SU-DHL-6 (cell line): ENCODE data around the gene MAL.

Source experiments
- H2AFZ ChIP-seq: fragments of 200-600 bp; sonication (generic); 2 replicates; pipeline ENCODE4 v1.6.1; 2014; ENCODE audit warnings: low read depth, mild to moderate bottlenecking, moderate library complexity, mixed read lengths, antibody characterized with exemption, low read length; ENCODE audit not compliant: severe bottlenecking
- H3F3A ChIP-seq: fragments of 200-600 bp; shearing (Covaris generic); 2 replicates; pipeline ENCODE4 v1.6.0; 2016; ENCODE audit warnings: antibody characterized with exemption, mild to moderate bottlenecking; ENCODE audit not compliant: insufficient read depth
- H3K27ac ChIP-seq: fragments of 200-600 bp; sonication (generic); 2 replicates; pipeline ENCODE4 v1.5.1; 2016; ENCODE audit warnings: low read depth, mild to moderate bottlenecking, low read length, moderate library complexity, mixed read lengths
- H3K27me3 ChIP-seq: fragments of 200-600 bp; sonication (generic), shearing (Covaris generic); 2 replicates; pipeline ENCODE4 v1.6.0; 2014; ENCODE audit warnings: mild to moderate bottlenecking, low read length
- H3K36me3 ChIP-seq: fragments of 200-600 bp; sonication (generic); 2 replicates; pipeline ENCODE4 v1.6.1; 2014; ENCODE audit warnings: mild to moderate bottlenecking, low read length, mixed read lengths
- H3K4me2 ChIP-seq: fragments of 300-600, 200-600 bp; shearing (Covaris generic), sonication (generic); 2 replicates; pipeline ENCODE4 v1.6.0; 2014; ENCODE audit warnings: low read length, low read depth, mild to moderate bottlenecking; ENCODE audit not compliant: poor library complexity, severe bottlenecking
- H3K4me3 ChIP-seq: fragments of 200-600 bp; sonication (generic); 2 replicates; pipeline ENCODE4 v1.5.1; 2014; ENCODE audit warnings: antibody characterized with exemption, low read length, mild to moderate bottlenecking, mixed read lengths; ENCODE audit not compliant: insufficient read depth, poor library complexity, severe bottlenecking
- H3K79me2 ChIP-seq: fragments of 200-600 bp; sonication (generic); 2 replicates; pipeline ENCODE4 v1.6.1; 2014; ENCODE audit warnings: mild to moderate bottlenecking, low read length, moderate library complexity; ENCODE audit not compliant: insufficient read depth
- H3K9ac ChIP-seq: fragments of 200-600 bp; sonication (generic); 2 replicates; pipeline ENCODE4 v1.7.0; 2014; ENCODE audit warnings: mild to moderate bottlenecking, low read length
- H3K9me2 ChIP-seq: fragments of 200-600 bp; sonication (generic); replicated peaks from 2 replicates; pipeline ENCODE4 v1.6.1; 2014; ENCODE audit warnings: low read length; ENCODE audit not compliant: insufficient read depth
- H3K9me3 ChIP-seq: fragments of 200-600 bp; sonication (generic); 2 replicates; pipeline ENCODE4 v1.6.1; 2014; ENCODE audit warnings: low read length, mixed read lengths; ENCODE audit not compliant: insufficient read depth
- H4K20me1 ChIP-seq: fragments of 200-600 bp; sonication (generic); 2 replicates; pipeline ENCODE4 v1.6.1; 2014; ENCODE audit warnings: low read depth, mild to moderate bottlenecking, antibody characterized with exemption, low read length, moderate library complexity, mixed read lengths
- EZH2phosphoT487 ChIP-seq: fragments of 200-600 bp; sonication (generic), shearing (Covaris generic); conservative IDR thresholded peaks from 2 replicates; pipeline ENCODE4 v1.6.1; 2018; ENCODE audit warnings: mild to moderate bottlenecking, antibody characterized with exemption, low read length, moderate library complexity, mixed read lengths
- TF ChIP-seq, protein P1 (sequence below): fragments of 200-600 bp; sonication (generic); IDR thresholded peaks from one replicate; pipeline ENCODE4 v1.5.1; 2017; ENCODE audit warnings: antibody characterized with exemption, mild to moderate bottlenecking, low read length, moderate library complexity; ENCODE audit not compliant: insufficient read depth, poor library complexity, severe bottlenecking

The MAL gene

DNA sequence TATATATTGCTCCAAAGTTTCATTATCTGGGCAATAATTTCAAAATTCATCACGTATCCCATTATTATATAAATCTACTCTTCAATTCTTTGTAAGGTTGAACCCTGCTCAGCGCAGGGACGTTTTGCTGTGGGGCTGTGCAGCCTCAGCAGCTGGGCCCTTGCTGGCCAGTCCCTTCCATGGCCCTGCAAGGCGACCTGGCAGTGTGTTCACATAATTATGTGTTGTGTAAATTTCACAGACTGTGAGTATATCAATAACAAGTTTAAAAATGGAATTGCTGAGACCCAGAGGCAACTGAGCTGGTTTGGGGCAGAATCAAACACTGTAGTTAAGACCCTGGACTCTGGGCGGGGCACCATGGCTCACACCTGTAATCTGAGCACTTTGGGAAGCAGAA, 16.1 kb upstream of the MAL start:
- TF ChIP-seq, protein P1, sequence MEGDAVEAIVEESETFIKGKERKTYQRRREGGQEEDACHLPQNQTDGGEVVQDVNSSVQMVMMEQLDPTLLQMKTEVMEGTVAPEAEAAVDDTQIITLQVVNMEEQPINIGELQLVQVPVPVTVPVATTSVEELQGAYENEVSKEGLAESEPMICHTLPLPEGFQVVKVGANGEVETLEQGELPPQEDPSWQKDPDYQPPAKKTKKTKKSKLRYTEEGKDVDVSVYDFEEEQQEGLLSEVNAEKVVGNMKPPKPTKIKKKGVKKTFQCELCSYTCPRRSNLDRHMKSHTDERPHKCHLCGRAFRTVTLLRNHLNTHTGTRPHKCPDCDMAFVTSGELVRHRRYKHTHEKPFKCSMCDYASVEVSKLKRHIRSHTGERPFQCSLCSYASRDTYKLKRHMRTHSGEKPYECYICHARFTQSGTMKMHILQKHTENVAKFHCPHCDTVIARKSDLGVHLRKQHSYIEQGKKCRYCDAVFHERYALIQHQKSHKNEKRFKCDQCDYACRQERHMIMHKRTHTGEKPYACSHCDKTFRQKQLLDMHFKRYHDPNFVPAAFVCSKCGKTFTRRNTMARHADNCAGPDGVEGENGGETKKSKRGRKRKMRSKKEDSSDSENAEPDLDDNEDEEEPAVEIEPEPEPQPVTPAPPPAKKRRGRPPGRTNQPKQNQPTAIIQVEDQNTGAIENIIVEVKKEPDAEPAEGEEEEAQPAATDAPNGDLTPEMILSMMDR: no peak
- no peak for TF ChIP-seq EZH2phosphoT487
- Histone ChIP-seq H3K36me3 (no peaks in the 10 kb centered on the region), H3K9ac (no peak overlapping the region), H3K79me2 (no peaks in the 10 kb centered on the region), H3K27ac (no peak overlapping the region), H4K20me1 (no peaks in the 10 kb centered on the region), H3F3A (no peaks in the 10 kb centered on the region), H3K27me3 (no peaks in the 10 kb centered on the region), H3K9me3 (no peaks in the 10 kb centered on the region), H3K4me3 (no peak overlapping the region), H2AFZ (no peak overlapping the region), H3K4me2 (no peak overlapping the region), H3K9me2 (no peaks in the 10 kb centered on the region)

DNA sequence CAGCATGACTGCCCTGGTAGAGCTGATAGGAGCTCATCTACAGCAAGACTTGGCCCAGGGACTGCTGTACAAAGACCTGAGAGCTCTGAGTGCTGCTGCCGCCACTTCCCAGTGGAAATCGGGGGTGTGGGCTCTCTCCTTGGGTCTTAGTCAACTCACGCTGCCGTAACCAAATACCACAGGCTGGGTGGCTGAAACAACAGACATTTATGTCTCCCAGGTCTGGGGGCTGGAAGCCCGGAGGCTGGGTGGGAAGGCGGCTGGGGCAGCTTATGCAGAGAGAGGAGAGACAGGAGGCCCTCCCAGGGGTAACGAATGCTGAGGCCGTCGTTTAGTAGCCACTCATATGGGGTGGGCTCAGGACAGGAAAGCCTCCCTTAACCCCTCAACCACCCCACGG, 15.4 kb upstream of the MAL start:
- H3F3A ChIP-seq: no peaks in the 10 kb centered on the region
- no peaks in the 10 kb centered on the region for H3K27me3 ChIP-seq
- no peaks in the 10 kb centered on the region for H3K9me2 ChIP-seq
- H2AFZ ChIP-seq: no peak overlapping the region
- no peak overlapping the region for H3K27ac ChIP-seq
- no peaks in the 10 kb centered on the region for H3K36me3 ChIP-seq
- H3K9me3 ChIP-seq: no peaks in the 10 kb centered on the region
- no peak overlapping the region for H3K9ac ChIP-seq
- H3K79me2 ChIP-seq: no peaks in the 10 kb centered on the region
- TF ChIP-seq, protein P1: no peak
- no peak for TF ChIP-seq EZH2phosphoT487
- no peaks in the 10 kb centered on the region for H4K20me1 ChIP-seq
- H3K4me2 ChIP-seq: no peak overlapping the region
- H3K4me3 ChIP-seq: no peak overlapping the region

DNA sequence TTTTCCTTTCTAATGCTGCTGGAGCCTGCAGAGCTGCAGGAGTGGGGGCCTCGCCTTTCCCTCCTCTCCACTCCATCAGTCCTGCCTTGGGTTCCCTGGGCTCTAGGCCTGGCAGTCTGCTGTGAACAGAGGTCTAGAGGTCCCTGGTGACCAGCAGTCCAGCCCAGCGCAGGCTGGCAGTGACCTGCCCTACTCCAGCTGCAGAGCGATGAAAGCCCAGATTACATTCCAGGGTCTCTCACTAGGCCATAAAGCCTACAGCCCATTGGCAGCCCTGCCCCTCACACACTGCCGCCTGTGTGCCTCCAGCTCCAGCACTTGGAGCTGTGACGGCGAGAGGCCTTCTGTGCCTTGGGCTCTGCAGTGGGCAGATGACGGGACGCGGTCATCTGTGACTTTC, 14.8 kb upstream of the MAL start:
- no peak overlapping the region for H3K4me3 ChIP-seq
- no peak overlapping the region for H2AFZ ChIP-seq
- H3K4me2 ChIP-seq: no peak overlapping the region
- no peak overlapping the region for H3K9ac ChIP-seq
- H3F3A ChIP-seq: no peaks in the 10 kb centered on the region
- H3K36me3 ChIP-seq: no peaks in the 10 kb centered on the region
- no peaks in the 10 kb centered on the region for H4K20me1 ChIP-seq
- TF ChIP-seq EZH2phosphoT487: no peak
- TF ChIP-seq, protein P1: no peak
- H3K27me3 ChIP-seq: no peaks in the 10 kb centered on the region
- no peak overlapping the region for H3K27ac ChIP-seq
- no peaks in the 10 kb centered on the region for H3K9me3 ChIP-seq
- no peaks in the 10 kb centered on the region for H3K79me2 ChIP-seq
- no peaks in the 10 kb centered on the region for H3K9me2 ChIP-seq
